Measurements from ENCODE around the gene ALAS1.
A peak's percentile ranks its signal among the peaks of the same experiment; 100 is the strongest.

ALAS1 gene

GRCh38 chr3:52238193-52238760, 40.3 kb downstream of the ALAS1 start:
- TF ChIP-seq CTCF (IDR thresholded peaks at IDR 0.05; ENCODE audit: low read depth, low read length): no peak
- no peak for DNase-seq (ENCODE audit: extremely low read depth, low read depth)

- peak; percentile 36 for TF ChIP-seq CTCF (IDR thresholded peaks at IDR 0.05; ENCODE audit: low read depth, low read length)
- DNase-seq (ENCODE audit: extremely low read depth, low read depth): no peak
Observed at GRCh38 chr3:52238761-52239701, 41.1 kb downstream of the ALAS1 start, which contains the start of gene TWF2. TSS of gene TWF2 (minus strand) at chr3:52239158. CDS start at chr3:52239016, 142 bp downstream.

- no peak; the same call in 1 of the 2 replicates for TF ChIP-seq CTCF (IDR thresholded peaks at IDR 0.05; ENCODE audit: low read depth, low read length)
- peak; percentile 82 for DNase-seq (ENCODE audit: extremely low read depth, low read depth)
Observed at GRCh38 chr3:52240059-52240885, 42.3 kb downstream of the ALAS1 start.

- no peak for DNase-seq (ENCODE audit: extremely low read depth, low read depth)
- TF ChIP-seq CTCF (IDR thresholded peaks at IDR 0.05; ENCODE audit: low read depth, low read length): no peak
Observed at GRCh38 chr3:52240886-52241370, 43.0 kb downstream of the ALAS1 start.

GRCh38 chr3:52242039-52242438, 44.1 kb downstream of the ALAS1 start:
- TF ChIP-seq CTCF (IDR thresholded peaks at IDR 0.05; ENCODE audit: low read depth, low read length): no peak
- no peak for DNase-seq (ENCODE audit: extremely low read depth, low read depth)

- no peak for TF ChIP-seq CTCF (IDR thresholded peaks at IDR 0.05; ENCODE audit: low read depth, low read length)
- DNase-seq (ENCODE audit: extremely low read depth, low read depth): no peak
Observed at GRCh38 chr3:52243791-52244628, 46.0 kb downstream of the ALAS1 start.

All from AG09319 (cell line).